Vagina (tissue), 2 donors: ENCODE results near the gene ATP2B2. TPM values are rescaled to one million over a fixed set of nuclear protein-coding genes. Genes with fewer than 3 reads are reported as not detected.

Source experiments
- DNase-seq, 2 donors: peaks; one replicate each; pipeline ENCODE4 v3.0.0-alpha.2; 2017; ENCODE audit errors: extremely low spot score in 2 of 2
- H3K27ac ChIP-seq: fragments of 200-600 bp; sonication (generic); one replicate; pipeline ENCODE4 v1.5.1; 2019
- H3K27me3 ChIP-seq: fragments of 200-600 bp; sonication (generic); one replicate; pipeline ENCODE4 v1.5.1; 2019
- H3K36me3 ChIP-seq, 2 donors: fragments of 200-600 bp; sonication (generic); one replicate each; pipeline ENCODE4 v1.5.1; 2017 to 2019
- H3K4me1 ChIP-seq: fragments of 200-600 bp; sonication (generic); one replicate; pipeline ENCODE4 v1.5.1; 2019
- H3K4me3 ChIP-seq, 2 donors: fragments of 200-600 bp; sonication (generic); 1 replicate in 1 of 2; 2 replicates in 1 of 2; pipeline ENCODE4 v1.5.1; 2016 to 2019
- H3K9me3 ChIP-seq: fragments of 200-600 bp; sonication (generic); one replicate; pipeline ENCODE4 v1.5.1; 2019
- CTCF ChIP-seq, 3 experiments: fragments of 450-650 bp in 2 of 3; fragments of 200-600 bp in 1 of 3; sonication (generic) in 1 of 3; IDR thresholded peaks; one replicate each; pipeline ENCODE4 v1.5.1; 2017 to 2019; ENCODE audit warnings: antibody characterized with exemption in 3 of 3, mild to moderate bottlenecking in 2 of 3, moderate library complexity in 2 of 3
- POLR2A ChIP-seq, 2 donors: fragments of 450-650 bp; IDR thresholded peaks; one replicate each; pipeline ENCODE4 v1.6.1; 2017; ENCODE audit warnings: antibody characterized with exemption in 2 of 2, mild to moderate bottlenecking in 2 of 2, moderate library complexity in 2 of 2
- POLR2AphosphoS5 ChIP-seq, 2 donors: sonication (generic); formaldehyde crosslinking; IDR thresholded peaks; one replicate each; pipeline ENCODE4 v1.9.0; 2017; ENCODE audit warnings: antibody characterized with exemption in 2 of 2, mild to moderate bottlenecking in 2 of 2, low read depth in 1 of 2; ENCODE audit not compliant: insufficient read depth in 1 of 2
- intact Hi-C: fragments of 100-400 bp; cut with DNase I; formaldehyde crosslinking; loops from one replicate; pipeline ENCODE4 v1.15.1; 2023
- total RNA-seq: library from RNA; depleted of rRNA; stranded (reverse); fragments of >200 nt; gene quantifications from one replicate; pipeline ENCODE4 v1.2.3, GENCODE V29; 2016

Gene ATP2B2
- total RNA-seq, 1 donor from 2014 or later = 0.25 TPM

GRCh38 chr3:10457560-10457959, 47.8 kb downstream of the ATP2B2 start:
- no peak for DNase-seq
- H3K36me3 ChIP-seq = no peaks in the 10 kb centered on the region
- H3K27ac ChIP-seq = no peak overlapping the region
- H3K4me1 ChIP-seq = no peaks in the 10 kb centered on the region
- intact Hi-C loops = no loop called here
- no peaks in the 10 kb centered on the region for H3K9me3 ChIP-seq
- TF ChIP-seq POLR2A (IDR thresholded peaks at IDR 0.05) (no peak), CTCF (IDR thresholded peaks at IDR 0.05) (no peak), POLR2AphosphoS5 (IDR thresholded peaks at IDR 0.05; ENCODE audit: insufficient read depth in 1 of 2, low read depth in 1 of 2) (no peak)
- H3K27me3 ChIP-seq = no peaks in the 10 kb centered on the region
- no peak overlapping the region for H3K4me3 ChIP-seq

GRCh38 chr3:10456981-10457380, 48.4 kb downstream of the ATP2B2 start:
- Histone ChIP-seq H3K4me3 (no peak overlapping the region), H3K4me1 (no peaks in the 10 kb centered on the region), H3K27ac (no peak overlapping the region), H3K27me3 (no peaks in the 10 kb centered on the region), H3K36me3 (no peaks in the 10 kb centered on the region), H3K9me3 (no peaks in the 10 kb centered on the region)
- TF ChIP-seq POLR2AphosphoS5 (IDR thresholded peaks at IDR 0.05; ENCODE audit: insufficient read depth in 1 of 2, low read depth in 1 of 2) = no peak
- no peak for TF ChIP-seq CTCF (IDR thresholded peaks at IDR 0.05)
- TF ChIP-seq POLR2A (IDR thresholded peaks at IDR 0.05) = no peak
- intact Hi-C loops = no loop called here
- DNase-seq = no peak

GRCh38 chr3:10455545-10455914, 49.9 kb downstream of the ATP2B2 start:
- Histone ChIP-seq H3K36me3 (no peaks in the 10 kb centered on the region), H3K9me3 (no peaks in the 10 kb centered on the region), H3K27me3 (no peaks in the 10 kb centered on the region), H3K4me3 (no peak overlapping the region), H3K4me1 (no peaks in the 10 kb centered on the region), H3K27ac (no peak overlapping the region)
- no peak for TF ChIP-seq POLR2A (IDR thresholded peaks at IDR 0.05)
- TF ChIP-seq POLR2AphosphoS5 (IDR thresholded peaks at IDR 0.05; ENCODE audit: insufficient read depth in 1 of 2, low read depth in 1 of 2) = no peak
- no peak for TF ChIP-seq CTCF (IDR thresholded peaks at IDR 0.05)
- DNase-seq = no peak
- intact Hi-C loops = no loop called here

GRCh38 chr3:10454907-10455544, 50.4 kb downstream of the ATP2B2 start:
- H3K36me3 ChIP-seq = no peaks in the 10 kb centered on the region
- no peaks in the 10 kb centered on the region for H3K27me3 ChIP-seq
- intact Hi-C loops = no loop called here
- H3K4me3 ChIP-seq = no peak overlapping the region
- no peak for DNase-seq
- no peaks in the 10 kb centered on the region for H3K9me3 ChIP-seq
- no peak overlapping the region for H3K27ac ChIP-seq
- no peak for TF ChIP-seq POLR2A (IDR thresholded peaks at IDR 0.05)
- TF ChIP-seq POLR2AphosphoS5 (IDR thresholded peaks at IDR 0.05; ENCODE audit: insufficient read depth in 1 of 2, low read depth in 1 of 2) = no peak
- TF ChIP-seq CTCF (IDR thresholded peaks at IDR 0.05) = no peak
- no peaks in the 10 kb centered on the region for H3K4me1 ChIP-seq

GRCh38 chr3:10453431-10454163, 51.8 kb downstream of the ATP2B2 start:
- no peaks in the 10 kb centered on the region for H3K36me3 ChIP-seq
- H3K27ac ChIP-seq = no peak overlapping the region
- no peaks in the 10 kb centered on the region for H3K27me3 ChIP-seq
- intact Hi-C loops = no loop called here
- TF ChIP-seq CTCF (IDR thresholded peaks at IDR 0.05) (no peak), POLR2AphosphoS5 (IDR thresholded peaks at IDR 0.05; ENCODE audit: insufficient read depth in 1 of 2, low read depth in 1 of 2) (no peak), POLR2A (IDR thresholded peaks at IDR 0.05) (no peak)
- H3K9me3 ChIP-seq = no peaks in the 10 kb centered on the region
- no peak overlapping the region for H3K4me3 ChIP-seq
- H3K4me1 ChIP-seq = no peaks in the 10 kb centered on the region
- DNase-seq = no peak
